HCT116 (cell line): ENCODE data around the gene STRBP. TPM values are rescaled to one million over a fixed set of nuclear protein-coding genes. Genes with fewer than 3 reads are reported as not detected.

Source experiments
- ATAC-seq: fragments of 200-7000 bp; cut with Tn5 transposase; 2 replicates; pipeline ENCODE4 v1.9.1; 2020; ENCODE audit warnings: mild to moderate bottlenecking, moderate library complexity
- BruUV-seq: library from RNA; stranded (reverse); fragments of 400-500 nt; replicated peaks from 2 replicates; lab custom pipeline; 2021; lab: Mats Ljungman, UMichigan
- CTCF ChIA-PET: fragments of 300-600 bp; sonication (Branson Sonifier 250); formaldehyde crosslinking; loops from one replicate; lab custom pipeline; 2021; ENCODE audit warnings: antibody characterized with exemption; lab: Charles Lee
- POLR2A ChIA-PET: fragments of 300-600, 350-600 bp; sonication (Branson Sonifier 250); formaldehyde crosslinking; loops from one replicate; lab custom pipeline; 2021; ENCODE audit warnings: antibody characterized with exemption; lab: Charles Lee
- RAD21 ChIA-PET, 2 experiments: fragments of 300-600 bp; sonication (Branson Sonifier 250); formaldehyde crosslinking; loops; one replicate each; lab custom pipeline; 2023; ENCODE audit warnings: low total read pairs in 2 of 2; ENCODE audit not compliant: uncharacterized antibody in 2 of 2, unreplicated experiment in 2 of 2, low non-redundant PET in 1 of 2; lab: Charles Lee
- DNase-seq: peaks from one replicate; pipeline ENCODE4 v3.0.0-alpha.2; 2010; ENCODE audit warnings: low read depth, low spot score
- H2AFZ ChIP-seq: fragments of 200-600 bp; shearing (Covaris generic), sonication (generic); 2 replicates; pipeline ENCODE4 v1.6.1; 2017; ENCODE audit warnings: low read depth, mixed run types, mixed read lengths, antibody characterized with exemption, low read length; ENCODE audit not compliant: poor library complexity, severe bottlenecking
- H3K27ac ChIP-seq: 2 replicates; pipeline ENCODE4 v1.5.1; 2012; ENCODE audit warnings: low read depth, low read length
- H3K27me3 ChIP-seq: fragments of 200-600 bp; sonication (generic); 2 replicates; pipeline ENCODE4 v1.6.1; 2016; ENCODE audit warnings: mixed run types, low read length, mixed read lengths; ENCODE audit not compliant: insufficient read depth
- H3K36me3 ChIP-seq, 2 experiments: fragments of 200-500 bp in 1 of 2; fragments of 200-600 bp in 1 of 2; sonication (Bioruptor generic) in 1 of 2; sonication (generic) in 1 of 2; 2 replicates each; pipeline versions ENCODE4 v1.5.1 to v1.6.1; 2014 to 2016; ENCODE audit warnings: low read length in 2 of 2, inconsistent platforms in 1 of 2, mixed read lengths in 1 of 2, mixed run types in 1 of 2; ENCODE audit not compliant: insufficient read depth in 2 of 2, control insufficient read depth in 1 of 2
- H3K4me1 ChIP-seq, 2 experiments: fragments of 200-600 bp in 1 of 2; sonication (generic) in 1 of 2; 2 replicates each; pipeline versions ENCODE4 v1.5.1 to v1.6.1; 2012 to 2017; ENCODE audit warnings: low read length in 2 of 2, inconsistent platforms in 1 of 2, mild to moderate bottlenecking in 1 of 2, mixed read lengths in 1 of 2, mixed run types in 1 of 2, moderate library complexity in 1 of 2; ENCODE audit not compliant: insufficient read depth in 2 of 2, control insufficient read depth in 1 of 2
- H3K4me2 ChIP-seq: fragments of 200-600 bp; sonication (generic); 2 replicates; pipeline ENCODE4 v1.6.1; 2017; ENCODE audit warnings: mixed run types, low read length, mixed read lengths
- H3K4me3 ChIP-seq, 2 experiments: fragments of 200-600 bp in 1 of 2; sonication (generic) in 1 of 2; replicated peaks in 1 of 2; 2 replicates each; pipeline ENCODE4 v1.5.1; 2011 to 2016; ENCODE audit warnings: low read length in 2 of 2, control low read depth in 1 of 2, low read depth in 1 of 2, mild to moderate bottlenecking in 1 of 2, mixed read lengths in 1 of 2, mixed run types in 1 of 2
- H3K79me2 ChIP-seq: fragments of 200-600 bp; sonication (generic); 2 replicates; pipeline ENCODE4 v1.6.1; 2017; ENCODE audit warnings: mild to moderate bottlenecking, mixed run types, low read length, moderate library complexity, mixed read lengths; ENCODE audit not compliant: insufficient read depth
- H3K9ac ChIP-seq: fragments of 200-600 bp; sonication (generic); 2 replicates; pipeline ENCODE4 v1.6.1; 2016; ENCODE audit warnings: low read length, mixed read lengths
- H3K9me2 ChIP-seq: fragments of 200-600 bp; sonication (generic), shearing (Covaris generic); 2 replicates; pipeline ENCODE4 v1.6.1; 2017; ENCODE audit warnings: mixed run types, mild to moderate bottlenecking, moderate library complexity; ENCODE audit not compliant: insufficient read depth
- H3K9me3 ChIP-seq, 2 experiments: fragments of 200-500 bp in 1 of 2; fragments of 200-600 bp in 1 of 2; sonication (Bioruptor generic) in 1 of 2; sonication (generic) in 1 of 2; 2 replicates each; pipeline ENCODE4 v1.6.1; 2014 to 2017; ENCODE audit warnings: low read length in 2 of 2, mixed read lengths in 2 of 2, inconsistent platforms in 1 of 2, low read depth in 1 of 2, mild to moderate bottlenecking in 1 of 2, mixed run types in 1 of 2, moderate library complexity in 1 of 2; ENCODE audit not compliant: control insufficient read depth in 1 of 2, insufficient read depth in 1 of 2
- H4K20me1 ChIP-seq: fragments of 200-600 bp; sonication (generic), shearing (Covaris generic); 2 replicates; pipeline ENCODE4 v1.6.1; 2017; ENCODE audit warnings: mixed run types, mild to moderate bottlenecking, moderate library complexity; ENCODE audit not compliant: insufficient read depth
- CEBPB ChIP-seq: IDR thresholded peaks from 2 replicates; pipeline ENCODE4 v1.6.1; 2012; ENCODE audit warnings: low read depth
- EGR1 ChIP-seq: IDR thresholded peaks from 2 replicates; pipeline ENCODE4 v1.6.1; 2012; ENCODE audit warnings: low read depth
- ELF1 ChIP-seq: IDR thresholded peaks from 2 replicates; pipeline ENCODE4 v1.6.1; 2012; ENCODE audit warnings: low read depth, borderline replicate concordance
- EZH2phosphoT487 ChIP-seq: fragments of 200-600 bp; IDR thresholded peaks from 2 replicates; pipeline ENCODE4 v1.6.1; 2018; ENCODE audit warnings: antibody characterized with exemption, borderline replicate concordance
- POLR2AphosphoS5 ChIP-seq: IDR thresholded peaks from 2 replicates; pipeline ENCODE4 v1.6.1; 2011; ENCODE audit warnings: mild to moderate bottlenecking, low read depth, low read length, moderate library complexity
- RAD21 ChIP-seq: IDR thresholded peaks from 2 replicates; pipeline ENCODE4 v1.6.1; 2012; ENCODE audit warnings: low read depth, mild to moderate bottlenecking
- REST ChIP-seq: IDR thresholded peaks from 2 replicates; pipeline ENCODE4 v1.6.1; 2012; ENCODE audit warnings: low read depth
- SP1 ChIP-seq: IDR thresholded peaks from 2 replicates; pipeline ENCODE4 v1.6.1; 2012; ENCODE audit warnings: low read depth
- SRF ChIP-seq: IDR thresholded peaks from 2 replicates; pipeline ENCODE4 v1.6.1; 2012; ENCODE audit warnings: low read depth
- intact Hi-C: fragments of 100-400 bp; cut with micrococcal nuclease; formaldehyde crosslinking; loops from 2 replicates; pipeline ENCODE4 v1.10.0; 2022
- total RNA-seq: library from RNA; stranded (reverse); gene quantifications from one replicate; pipeline ENCODE4 v1.2.1, GENCODE V29; 2021; ENCODE audit not compliant: unreplicated experiment
- TF ChIP-seq, protein P1 (sequence below): IDR thresholded peaks from 2 replicates; pipeline ENCODE4 v1.6.1; 2012
- TF ChIP-seq, protein P2 (sequence below): IDR thresholded peaks from 2 replicates; pipeline ENCODE4 v1.6.1; 2012
- TF ChIP-seq, protein P3 (sequence below), 3 experiments: fragments of 200-600 bp in 1 of 3; sonication (generic) in 1 of 3; IDR thresholded peaks in 2 of 3; conservative IDR thresholded peaks in 1 of 3; 2 replicates each; pipeline ENCODE4 v1.5.1; 2012 to 2017; ENCODE audit warnings: low read depth in 2 of 3, low read length in 2 of 3, antibody characterized with exemption in 1 of 3, borderline replicate concordance in 1 of 3, control low read depth in 1 of 3, mild to moderate bottlenecking in 1 of 3, mixed read lengths in 1 of 3, mixed run types in 1 of 3, moderate library complexity in 1 of 3; ENCODE audit not compliant: insufficient read depth in 1 of 3

STRBP gene
- total RNA-seq, 1 experiment from 2014 or later = 30.4 TPM

DNA sequence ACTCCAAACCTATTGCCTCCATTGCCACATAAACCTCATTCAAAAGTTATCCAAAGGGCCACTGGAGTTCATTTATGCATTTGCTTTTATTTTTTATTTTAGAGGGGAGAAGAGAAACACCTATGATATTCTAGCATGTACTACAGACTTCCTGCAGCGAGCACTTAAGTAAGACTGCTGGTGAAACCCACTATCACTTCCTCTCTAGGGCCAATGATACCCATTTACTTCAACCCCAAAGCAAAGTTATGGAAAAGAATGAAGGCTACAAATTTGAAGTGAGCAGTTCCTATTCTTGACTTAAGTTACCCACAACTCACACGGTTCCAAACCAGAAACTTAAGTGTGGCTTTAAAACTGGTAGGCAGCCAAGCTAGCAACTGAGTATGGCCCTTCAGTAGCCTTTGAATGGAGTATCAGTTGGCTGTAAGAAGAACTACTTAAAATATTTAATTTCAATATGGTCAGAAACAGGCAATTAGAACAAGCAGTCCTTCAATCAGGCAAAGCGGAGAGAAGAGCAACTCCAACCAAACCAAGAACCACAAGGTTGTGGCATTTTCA is 140.8 kb downstream of the STRBP start:
- Histone ChIP-seq H3K9ac (no peak overlapping the region), H3K9me3 (no peaks in the 10 kb centered on the region), H4K20me1 (no peaks in the 10 kb centered on the region), H3K4me2 (no peak overlapping the region), H3K9me2 (no peaks in the 10 kb centered on the region), H2AFZ (no peak overlapping the region), H3K36me3 (peaks cover 0 to 5% of the 10 kb centered on the region in 2 experiments; a peak in 1 of 4 replicates), H3K27me3 (no peaks in the 10 kb centered on the region), H3K4me3 (no peak overlapping the region), H3K27ac (no peak overlapping the region), H3K4me1 (no peaks in the 10 kb centered on the region), H3K79me2 (no peaks in the 10 kb centered on the region)
- no peak for DNase-seq
- TF ChIP-seq SP1 = no peak
- TF ChIP-seq, protein P1, sequence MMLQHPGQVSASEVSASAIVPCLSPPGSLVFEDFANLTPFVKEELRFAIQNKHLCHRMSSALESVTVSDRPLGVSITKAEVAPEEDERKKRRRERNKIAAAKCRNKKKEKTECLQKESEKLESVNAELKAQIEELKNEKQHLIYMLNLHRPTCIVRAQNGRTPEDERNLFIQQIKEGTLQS = no peak
- no peak for TF ChIP-seq EGR1
- TF ChIP-seq REST = no peak
- RAD21 ChIA-PET = no interaction called here
- no TSS peak for BruUV-seq
- ATAC-seq = no peak
- POLR2A ChIA-PET = no interaction called here
- CTCF ChIA-PET = no interaction called here
- intact Hi-C loops = no loop called here

DNA sequence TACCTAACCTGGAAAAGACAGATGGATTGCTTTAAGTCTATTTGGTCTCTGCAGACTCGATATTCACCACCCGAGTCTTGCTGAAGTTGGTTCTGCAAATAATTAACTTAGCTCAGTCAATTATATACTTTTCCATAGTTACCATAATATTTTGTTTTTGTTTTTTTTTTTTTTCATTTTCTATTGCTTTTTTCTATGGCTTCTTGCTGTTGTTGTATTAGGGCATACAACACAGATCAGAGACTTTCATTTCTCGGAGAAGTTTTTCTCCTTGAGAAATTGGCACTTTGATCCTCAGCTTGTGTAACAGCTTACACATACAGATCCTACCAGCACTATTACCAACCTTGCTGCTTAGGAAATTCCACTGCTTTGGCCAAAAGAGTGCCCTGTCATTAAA is 146.9 kb downstream of the STRBP start:
- ChIA-PET RAD21 (no interaction called here), CTCF (no interaction called here), POLR2A (no interaction called here)
- Histone ChIP-seq H3K4me2 (no peak overlapping the region), H3K27ac (no peak overlapping the region), H3K4me3 (no peak overlapping the region), H2AFZ (no peak overlapping the region), H3K79me2 (no peaks in the 10 kb centered on the region), H3K9me2 (no peaks in the 10 kb centered on the region), H4K20me1 (no peaks in the 10 kb centered on the region), H3K4me1 (no peaks in the 10 kb centered on the region), H3K27me3 (no peaks in the 10 kb centered on the region), H3K9ac (no peak overlapping the region), H3K36me3 (no peaks in the 10 kb centered on the region), H3K9me3 (no peaks in the 10 kb centered on the region)
- BruUV-seq = no TSS peak
- intact Hi-C loops = no loop called here
- DNase-seq (no peak), ATAC-seq (no peak)
- TF ChIP-seq ELF1 = no peak
- TF ChIP-seq POLR2AphosphoS5 = no peak
- TF ChIP-seq, protein P2, sequence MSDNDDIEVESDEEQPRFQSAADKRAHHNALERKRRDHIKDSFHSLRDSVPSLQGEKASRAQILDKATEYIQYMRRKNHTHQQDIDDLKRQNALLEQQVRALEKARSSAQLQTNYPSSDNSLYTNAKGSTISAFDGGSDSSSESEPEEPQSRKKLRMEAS = no peak
- no peak for TF ChIP-seq RAD21
- no peak for TF ChIP-seq CEBPB
- TF ChIP-seq, protein P1 = no peak
- TF ChIP-seq, protein P3, sequence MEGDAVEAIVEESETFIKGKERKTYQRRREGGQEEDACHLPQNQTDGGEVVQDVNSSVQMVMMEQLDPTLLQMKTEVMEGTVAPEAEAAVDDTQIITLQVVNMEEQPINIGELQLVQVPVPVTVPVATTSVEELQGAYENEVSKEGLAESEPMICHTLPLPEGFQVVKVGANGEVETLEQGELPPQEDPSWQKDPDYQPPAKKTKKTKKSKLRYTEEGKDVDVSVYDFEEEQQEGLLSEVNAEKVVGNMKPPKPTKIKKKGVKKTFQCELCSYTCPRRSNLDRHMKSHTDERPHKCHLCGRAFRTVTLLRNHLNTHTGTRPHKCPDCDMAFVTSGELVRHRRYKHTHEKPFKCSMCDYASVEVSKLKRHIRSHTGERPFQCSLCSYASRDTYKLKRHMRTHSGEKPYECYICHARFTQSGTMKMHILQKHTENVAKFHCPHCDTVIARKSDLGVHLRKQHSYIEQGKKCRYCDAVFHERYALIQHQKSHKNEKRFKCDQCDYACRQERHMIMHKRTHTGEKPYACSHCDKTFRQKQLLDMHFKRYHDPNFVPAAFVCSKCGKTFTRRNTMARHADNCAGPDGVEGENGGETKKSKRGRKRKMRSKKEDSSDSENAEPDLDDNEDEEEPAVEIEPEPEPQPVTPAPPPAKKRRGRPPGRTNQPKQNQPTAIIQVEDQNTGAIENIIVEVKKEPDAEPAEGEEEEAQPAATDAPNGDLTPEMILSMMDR (IDR thresholded peaks at IDR 0.05 in 2 of 3, conservative IDR thresholded peaks at IDR 0.05 in 1 of 3; ENCODE audit: borderline replicate concordance in 1 of 3, insufficient read depth in 1 of 3, low read depth in 2 of 3, low read length in 2 of 3) = no peak
- TF ChIP-seq EZH2phosphoT487 = no peak
- no peak for TF ChIP-seq SRF
